ENCODE data around the gene FARSA. TPM values are rescaled to one million over a fixed set of nuclear protein-coding genes. Genes with fewer than 3 reads are reported as not detected.

FARSA gene
- polyA plus RNA-seq, 1 experiment, result 33.6 TPM

DNA sequence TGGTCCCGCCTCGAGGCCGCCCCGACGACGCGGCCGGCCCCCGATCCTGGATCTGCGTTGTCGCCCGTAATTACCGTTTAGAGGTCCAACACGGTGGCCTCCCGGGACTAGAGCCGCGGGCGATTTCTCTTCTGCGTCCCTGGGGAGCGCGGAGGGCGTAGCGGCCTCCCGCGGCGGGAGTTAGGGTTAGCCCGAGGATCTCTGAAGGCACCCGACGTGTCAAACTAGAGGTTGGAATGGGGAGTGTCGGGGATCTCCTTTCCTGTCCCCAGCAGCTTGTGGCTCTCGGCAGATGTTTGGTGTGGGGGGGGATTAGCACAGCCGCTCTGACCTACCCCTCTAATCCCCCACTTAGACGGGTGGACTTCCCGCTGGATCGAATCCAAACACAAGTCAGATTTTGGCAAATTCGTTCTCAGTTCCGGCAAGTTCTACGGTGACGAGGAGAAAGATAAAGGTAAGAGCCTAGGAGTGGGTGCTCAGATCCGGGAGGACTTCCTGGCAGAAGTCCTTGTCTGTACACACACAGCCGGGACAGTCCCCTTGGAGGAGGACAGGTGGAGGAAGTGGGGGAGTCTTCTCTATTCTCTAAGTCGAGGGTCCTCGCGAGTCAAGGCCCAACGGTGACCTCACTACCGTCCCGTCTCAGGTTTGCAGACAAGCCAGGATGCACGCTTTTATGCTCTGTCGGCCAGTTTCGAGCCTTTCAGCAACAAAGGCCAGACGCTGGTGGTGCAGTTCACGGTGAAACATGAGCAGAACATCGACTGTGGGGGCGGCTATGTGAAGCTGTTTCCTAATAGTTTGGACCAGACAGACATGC, 5.5 kb upstream of the FARSA start:
- Histone ChIP-seq H3K4me3 (ENCODE audit: low read depth, low read length) (peak overlapping the region; percentile 92), H3K27me3 (ENCODE audit: control insufficient read depth, insufficient read depth, low read length) (no peaks in the 10 kb centered on the region), H3K36me3 (ENCODE audit: control insufficient read depth, insufficient read depth, low read length) (peaks cover 26% of the 10 kb centered on the region)
- ChIA-PET CTCF (interaction anchor here (0.8 kb wide), 1 partner anchor 26 kb away, joined by 5 read pairs; no protein-coding TSS in a partner anchor), POLR2A (no interaction called here)
- DNase-seq (ENCODE audit: low read depth), result no peak
- TF ChIP-seq, protein P1, sequence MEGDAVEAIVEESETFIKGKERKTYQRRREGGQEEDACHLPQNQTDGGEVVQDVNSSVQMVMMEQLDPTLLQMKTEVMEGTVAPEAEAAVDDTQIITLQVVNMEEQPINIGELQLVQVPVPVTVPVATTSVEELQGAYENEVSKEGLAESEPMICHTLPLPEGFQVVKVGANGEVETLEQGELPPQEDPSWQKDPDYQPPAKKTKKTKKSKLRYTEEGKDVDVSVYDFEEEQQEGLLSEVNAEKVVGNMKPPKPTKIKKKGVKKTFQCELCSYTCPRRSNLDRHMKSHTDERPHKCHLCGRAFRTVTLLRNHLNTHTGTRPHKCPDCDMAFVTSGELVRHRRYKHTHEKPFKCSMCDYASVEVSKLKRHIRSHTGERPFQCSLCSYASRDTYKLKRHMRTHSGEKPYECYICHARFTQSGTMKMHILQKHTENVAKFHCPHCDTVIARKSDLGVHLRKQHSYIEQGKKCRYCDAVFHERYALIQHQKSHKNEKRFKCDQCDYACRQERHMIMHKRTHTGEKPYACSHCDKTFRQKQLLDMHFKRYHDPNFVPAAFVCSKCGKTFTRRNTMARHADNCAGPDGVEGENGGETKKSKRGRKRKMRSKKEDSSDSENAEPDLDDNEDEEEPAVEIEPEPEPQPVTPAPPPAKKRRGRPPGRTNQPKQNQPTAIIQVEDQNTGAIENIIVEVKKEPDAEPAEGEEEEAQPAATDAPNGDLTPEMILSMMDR (IDR thresholded peaks at IDR 0.05; ENCODE audit: insufficient read depth, low read depth, low read length), result peak; percentile 43

DNA sequence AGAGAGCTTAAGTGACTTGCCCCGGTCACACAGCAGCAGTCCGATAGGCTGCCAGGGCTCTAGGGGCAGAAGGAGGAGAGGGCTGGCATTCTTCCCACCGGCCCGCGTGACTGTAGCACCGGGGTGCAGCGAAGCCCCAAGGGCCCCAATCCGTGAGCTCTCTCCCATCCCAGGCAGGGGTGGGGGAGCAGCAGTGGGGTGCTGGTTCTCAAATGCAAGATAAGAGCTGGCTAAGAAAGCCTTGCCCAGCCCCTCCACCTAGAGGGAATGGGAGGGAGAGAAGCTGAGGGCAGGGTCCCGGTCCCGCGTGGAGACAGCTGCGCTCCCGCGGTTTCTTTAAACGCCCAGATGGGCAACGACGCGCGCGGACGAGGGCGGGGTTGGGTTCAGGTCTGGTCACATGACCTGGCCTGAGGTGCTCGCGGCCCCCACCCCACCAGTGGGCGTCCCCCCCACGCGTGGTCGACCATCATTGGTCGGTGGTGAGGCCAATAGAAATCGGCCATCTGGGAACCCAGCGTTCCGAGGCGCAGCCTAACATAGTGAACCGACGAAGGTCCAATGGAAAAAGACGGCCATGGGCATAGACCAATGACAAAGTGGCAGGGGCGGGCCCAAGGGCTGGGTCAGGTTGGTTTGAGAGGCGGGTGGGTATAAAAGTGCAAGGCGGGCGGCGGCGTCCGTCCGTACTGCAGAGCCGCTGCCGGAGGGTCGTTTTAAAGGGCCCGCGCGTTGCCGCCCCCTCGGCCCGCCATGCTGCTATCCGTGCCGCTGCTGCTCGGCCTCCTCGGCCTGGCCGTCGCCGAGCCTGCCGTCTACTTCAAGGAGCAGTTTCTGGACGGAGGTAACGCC, 4.6 kb upstream of the FARSA start, which contains the start of gene CALR:
Gene CALR (plus strand): TSS at position 683 of the 852 bp plus-strand sequence. CDS start 71 bp downstream, at position 754.
- no peaks in the 10 kb centered on the region for H3K27me3 ChIP-seq (ENCODE audit: control insufficient read depth, insufficient read depth, low read length)
- TF ChIP-seq, protein P1 (IDR thresholded peaks at IDR 0.05; ENCODE audit: insufficient read depth, low read depth, low read length), result no peak
- DNase-seq (ENCODE audit: low read depth), result peak; percentile 94
- CTCF ChIA-PET, result interaction anchor here (1.3 kb wide), 1 partner anchor 27 kb away, joined by 8 read pairs; no protein-coding TSS in a partner anchor
- peaks cover 19% of the 10 kb centered on the region for H3K36me3 ChIP-seq (ENCODE audit: control insufficient read depth, insufficient read depth, low read length)
- peak within 1 kb of the TSS; percentile 92 for H3K4me3 ChIP-seq (ENCODE audit: low read depth, low read length)
- POLR2A ChIA-PET, result interaction anchor here (0.6 kb wide), 1 partner anchor 116 kb away, joined by 3 read pairs; no protein-coding TSS in a partner anchor

DNA sequence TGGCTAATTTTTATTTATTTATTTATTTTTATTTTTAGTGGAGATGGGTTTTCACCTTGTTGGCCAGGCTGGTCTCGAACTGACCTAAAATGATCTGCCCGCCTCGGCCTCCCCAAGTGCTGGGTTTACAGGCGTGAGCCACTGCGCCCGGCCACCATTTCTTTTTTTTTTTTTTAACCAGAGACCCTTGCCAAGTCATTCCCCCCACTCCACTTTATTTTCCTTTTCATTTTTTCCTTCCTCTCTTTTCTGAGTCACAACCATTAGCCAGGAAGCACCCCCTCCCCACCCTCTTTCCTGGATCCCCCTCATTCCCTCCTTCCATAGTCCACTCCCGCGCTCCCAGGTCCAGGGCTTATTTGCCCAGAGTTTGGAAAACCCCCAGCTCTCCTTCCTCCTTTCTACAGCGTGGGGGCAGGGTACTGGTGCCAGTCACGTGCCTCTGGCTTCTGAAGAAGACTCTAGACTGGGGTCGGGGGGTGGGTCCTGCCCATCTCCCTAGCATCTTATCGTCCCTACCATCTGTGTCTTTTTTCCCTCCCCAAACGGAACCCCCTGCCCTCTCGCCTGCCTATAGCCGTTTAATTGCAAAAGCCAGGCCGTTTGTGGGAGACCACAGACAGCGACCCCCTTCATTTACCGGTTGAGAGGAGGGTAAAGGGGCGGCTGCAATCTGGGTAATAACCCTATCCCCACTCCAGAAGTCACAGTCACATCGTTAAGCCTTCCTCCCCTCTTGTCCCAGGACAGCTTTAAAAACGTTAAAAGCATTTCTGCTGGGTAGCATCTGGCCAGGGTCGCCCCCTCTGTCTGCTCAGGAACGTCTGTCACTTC, 3.8 kb upstream of the FARSA start:
- peaks cover 16% of the 10 kb centered on the region for H3K36me3 ChIP-seq (ENCODE audit: control insufficient read depth, insufficient read depth, low read length)
- TF ChIP-seq, protein P1 (IDR thresholded peaks at IDR 0.05; ENCODE audit: insufficient read depth, low read depth, low read length), result no peak
- no peak for DNase-seq (ENCODE audit: low read depth)
- H3K4me3 ChIP-seq (ENCODE audit: low read depth, low read length), result peak overlapping the region; percentile 49
- ChIA-PET CTCF (interaction anchor here (1.3 kb wide), 1 partner anchor 28 kb away, joined by 8 read pairs; no protein-coding TSS in a partner anchor), POLR2A (interaction anchor here (0.6 kb wide), 1 partner anchor 117 kb away, joined by 3 read pairs; no protein-coding TSS in a partner anchor)
- H3K27me3 ChIP-seq (ENCODE audit: control insufficient read depth, insufficient read depth, low read length), result no peaks in the 10 kb centered on the region

DNA sequence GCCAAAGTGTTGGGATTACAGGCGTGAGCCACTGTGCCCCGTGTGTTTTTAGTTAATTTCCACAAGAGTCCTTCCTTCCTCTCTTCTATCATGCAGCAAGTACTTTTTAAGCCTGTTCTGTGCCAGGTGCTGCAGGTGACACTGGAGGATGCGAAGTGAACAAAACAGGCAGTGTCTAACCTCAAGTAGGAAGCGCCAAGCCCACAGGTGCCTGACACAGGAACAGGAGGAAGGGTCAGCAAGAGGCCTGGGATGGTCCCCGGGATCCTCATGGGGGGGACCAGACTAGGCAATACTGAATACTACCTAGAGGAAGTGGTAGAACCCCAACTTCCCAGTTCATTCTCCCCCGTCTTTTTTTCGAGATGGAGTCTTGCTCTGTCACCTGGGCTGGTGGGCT, 3.1 kb upstream of the FARSA start:
- TF ChIP-seq, protein P1 (IDR thresholded peaks at IDR 0.05; ENCODE audit: insufficient read depth, low read depth, low read length), result no peak
- no peaks in the 10 kb centered on the region for H3K27me3 ChIP-seq (ENCODE audit: control insufficient read depth, insufficient read depth, low read length)
- ChIA-PET CTCF (no interaction called here), POLR2A (no interaction called here)
- H3K36me3 ChIP-seq (ENCODE audit: control insufficient read depth, insufficient read depth, low read length), result peaks cover 12% of the 10 kb centered on the region
- H3K4me3 ChIP-seq (ENCODE audit: low read depth, low read length), result no peak overlapping the region
- DNase-seq (ENCODE audit: low read depth), result no peak

All from BJ (cell line).